ENCODE data around the gene SNRNP70. TPM values are rescaled to one million over a fixed set of nuclear protein-coding genes. Genes with fewer than 3 reads are reported as not detected.
"Not testable (repeated sequence)": the region's sequence is repeated elsewhere in the genome, so short reads cannot be mapped to it uniquely, and the experiment has no call there.

Gene SNRNP70, protein sequence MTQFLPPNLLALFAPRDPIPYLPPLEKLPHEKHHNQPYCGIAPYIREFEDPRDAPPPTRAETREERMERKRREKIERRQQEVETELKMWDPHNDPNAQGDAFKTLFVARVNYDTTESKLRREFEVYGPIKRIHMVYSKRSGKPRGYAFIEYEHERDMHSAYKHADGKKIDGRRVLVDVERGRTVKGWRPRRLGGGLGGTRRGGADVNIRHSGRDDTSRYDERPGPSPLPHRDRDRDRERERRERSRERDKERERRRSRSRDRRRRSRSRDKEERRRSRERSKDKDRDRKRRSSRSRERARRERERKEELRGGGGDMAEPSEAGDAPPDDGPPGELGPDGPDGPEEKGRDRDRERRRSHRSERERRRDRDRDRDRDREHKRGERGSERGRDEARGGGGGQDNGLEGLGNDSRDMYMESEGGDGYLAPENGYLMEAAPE
- total RNA-seq, result 114 and 142 TPM in 2 replicates
- 72.2 and 83.0 TPM in 2 replicates for polyA plus RNA-seq
- 120 and 181 TPM in 2 replicates for polyA plus RNA-seq (2012)
- 55.2 and 65.1 TPM in 2 replicates for polyA minus RNA-seq (ENCODE audit: low replicate concordance)

DNA sequence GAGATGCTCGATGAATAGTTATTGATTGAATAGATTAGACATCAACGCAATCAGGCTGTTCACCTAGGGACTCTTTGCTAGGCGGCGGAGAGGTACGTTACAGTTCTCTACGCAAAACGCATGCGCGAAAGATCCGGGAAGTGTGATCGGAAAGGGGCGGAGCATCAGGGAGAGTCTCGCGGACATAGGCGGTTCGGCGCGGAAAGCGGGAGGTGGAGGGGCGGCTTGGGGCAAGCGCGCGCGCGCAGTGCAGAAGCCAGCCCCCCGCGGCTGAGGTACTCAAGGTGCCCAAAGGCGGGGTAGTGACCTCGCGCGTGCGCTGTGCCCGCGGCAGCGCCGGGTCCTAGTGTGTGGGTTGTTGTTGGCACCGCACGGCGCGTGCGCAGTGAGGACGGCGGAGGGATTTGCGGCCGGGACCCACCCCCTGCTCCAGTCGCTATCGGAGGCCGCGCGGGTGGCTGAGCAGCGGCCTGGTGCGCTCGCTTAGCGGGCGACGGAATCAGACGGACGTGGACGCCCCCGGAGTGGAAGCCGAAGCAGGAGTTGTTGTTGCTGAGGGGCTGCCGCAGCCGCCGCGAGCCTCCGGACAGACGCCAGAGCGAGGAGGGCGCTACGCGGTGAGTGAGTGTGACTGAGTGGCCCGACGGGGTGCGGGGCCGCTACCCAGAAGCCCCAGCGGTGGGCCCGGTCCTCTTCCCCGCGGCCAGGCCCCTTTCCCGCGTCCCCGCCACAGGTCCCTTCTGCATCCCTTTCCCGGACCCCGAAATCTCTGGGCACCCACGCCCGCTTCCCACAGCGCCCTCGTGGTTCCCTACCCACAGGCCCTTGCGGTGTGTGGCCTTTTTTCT, at the start of gene SNRNP70:
Gene SNRNP70 (plus strand): TSS at position 432 of the 848 bp plus-strand sequence. CDS start 964 bp downstream, outside the sequence.
- Histone ChIP-seq H3K27ac (ENCODE audit: insufficient read depth, low read length) (peak within 1 kb of the TSS; percentile 86), H3K27me3 (ENCODE audit: control insufficient read depth, insufficient read depth, low read length) (no peaks in the 10 kb centered on the region), H3K4me3 (replicated peaks in 1 of 4; ENCODE audit: control extremely low read depth in 1 of 4, insufficient read depth in 1 of 4, low read depth in 3 of 4, low read length in 4 of 4) (peak within 1 kb of the TSS; percentile 78 to 87 (median 84)), H3K4me2 (ENCODE audit: extremely low read depth, insufficient read depth, low read length) (peak within 1 kb of the TSS; percentile 99), H3K4me1 (ENCODE audit: control insufficient read depth, extremely low read depth, insufficient read depth, low read length) (peaks cover 7% of the 10 kb centered on the region), H2AFZ (ENCODE audit: low read length) (peak within 1 kb of the TSS; percentile 97), H3K9me3 (ENCODE audit: control insufficient read depth, insufficient read depth, low read depth, low read length) (no peaks in the 10 kb centered on the region), H3K79me2 (ENCODE audit: control insufficient read depth, insufficient read depth, low read length) (peaks cover 44% of the 10 kb centered on the region), H4K20me1 (ENCODE audit: control insufficient read depth, extremely low read depth, insufficient read depth, low read length) (peaks cover 4% of the 10 kb centered on the region), H3K36me3 (ENCODE audit: control insufficient read depth, insufficient read depth, low read length) (peaks cover 4% of the 10 kb centered on the region), H3K9ac (ENCODE audit: insufficient read depth, low read length) (peak within 1 kb of the TSS; percentile 87)
- TF ChIP-seq EZH2 (IDR thresholded peaks at IDR 0.05; ENCODE audit: low read length, missing control alignments), result no peak
- TF ChIP-seq, protein P1, sequence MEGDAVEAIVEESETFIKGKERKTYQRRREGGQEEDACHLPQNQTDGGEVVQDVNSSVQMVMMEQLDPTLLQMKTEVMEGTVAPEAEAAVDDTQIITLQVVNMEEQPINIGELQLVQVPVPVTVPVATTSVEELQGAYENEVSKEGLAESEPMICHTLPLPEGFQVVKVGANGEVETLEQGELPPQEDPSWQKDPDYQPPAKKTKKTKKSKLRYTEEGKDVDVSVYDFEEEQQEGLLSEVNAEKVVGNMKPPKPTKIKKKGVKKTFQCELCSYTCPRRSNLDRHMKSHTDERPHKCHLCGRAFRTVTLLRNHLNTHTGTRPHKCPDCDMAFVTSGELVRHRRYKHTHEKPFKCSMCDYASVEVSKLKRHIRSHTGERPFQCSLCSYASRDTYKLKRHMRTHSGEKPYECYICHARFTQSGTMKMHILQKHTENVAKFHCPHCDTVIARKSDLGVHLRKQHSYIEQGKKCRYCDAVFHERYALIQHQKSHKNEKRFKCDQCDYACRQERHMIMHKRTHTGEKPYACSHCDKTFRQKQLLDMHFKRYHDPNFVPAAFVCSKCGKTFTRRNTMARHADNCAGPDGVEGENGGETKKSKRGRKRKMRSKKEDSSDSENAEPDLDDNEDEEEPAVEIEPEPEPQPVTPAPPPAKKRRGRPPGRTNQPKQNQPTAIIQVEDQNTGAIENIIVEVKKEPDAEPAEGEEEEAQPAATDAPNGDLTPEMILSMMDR (conservative IDR thresholded peaks at IDR 0.05 in 1 of 2, IDR thresholded peaks at IDR 0.05 in 1 of 2; ENCODE audit: low read depth in 1 of 2, low read length in 2 of 2), result no peak
- peak; percentile 99 for DNase-seq (ENCODE audit: low read depth in 2 of 2)

DNA sequence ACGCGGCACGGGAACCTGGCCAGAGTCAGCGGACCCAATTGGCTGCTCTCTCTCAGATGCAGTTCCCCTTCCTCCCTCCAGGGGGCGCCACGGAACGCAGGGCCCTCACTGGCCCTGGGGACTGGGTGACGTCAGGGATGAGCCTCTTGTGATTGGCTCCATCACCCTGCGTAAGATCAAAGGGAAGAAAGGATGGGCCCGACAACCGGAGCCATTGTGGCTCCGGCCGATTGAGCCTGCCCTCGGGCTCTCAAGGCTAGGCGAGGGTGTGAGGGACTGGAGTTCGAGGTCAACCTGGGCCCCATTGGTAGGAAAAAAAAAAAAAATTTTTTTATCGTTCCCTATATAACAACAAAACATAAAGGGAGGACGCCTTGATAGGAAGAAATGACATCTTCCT, 48.4 kb upstream of the SNRNP70 start, which contains the start of gene CGB1:
Gene CGB1 (minus strand): TSS at position 81 of the 400 bp plus-strand sequence. CDS start 184 bp downstream, outside the sequence.
- H3K4me2 ChIP-seq (ENCODE audit: extremely low read depth, insufficient read depth, low read length); H3K27me3 ChIP-seq (ENCODE audit: control insufficient read depth, insufficient read depth, low read length); DNase-seq (ENCODE audit: low read depth in 2 of 2); H3K36me3 ChIP-seq (ENCODE audit: control insufficient read depth, insufficient read depth, low read length); H3K9ac ChIP-seq (ENCODE audit: insufficient read depth, low read length); H3K4me3 ChIP-seq (replicated peaks in 1 of 4; ENCODE audit: control extremely low read depth in 1 of 4, insufficient read depth in 1 of 4, low read depth in 3 of 4, low read length in 4 of 4); H2AFZ ChIP-seq (ENCODE audit: low read length); H3K27ac ChIP-seq (ENCODE audit: insufficient read depth, low read length); H3K9me3 ChIP-seq (ENCODE audit: control insufficient read depth, insufficient read depth, low read depth, low read length); H4K20me1 ChIP-seq (ENCODE audit: control insufficient read depth, extremely low read depth, insufficient read depth, low read length); H3K79me2 ChIP-seq (ENCODE audit: control insufficient read depth, insufficient read depth, low read length); H3K4me1 ChIP-seq (ENCODE audit: control insufficient read depth, extremely low read depth, insufficient read depth, low read length): not testable (repeated sequence)
- TF ChIP-seq, protein P1 (conservative IDR thresholded peaks at IDR 0.05 in 1 of 2, IDR thresholded peaks at IDR 0.05 in 1 of 2; ENCODE audit: low read depth in 1 of 2, low read length in 2 of 2), result peak; percentile 15 to 39

GRCh38 chr19:49038111-49038510, 47.1 kb upstream of the SNRNP70 start:
- not testable (repeated sequence) for H3K27ac ChIP-seq (ENCODE audit: insufficient read depth, low read length)

DNA sequence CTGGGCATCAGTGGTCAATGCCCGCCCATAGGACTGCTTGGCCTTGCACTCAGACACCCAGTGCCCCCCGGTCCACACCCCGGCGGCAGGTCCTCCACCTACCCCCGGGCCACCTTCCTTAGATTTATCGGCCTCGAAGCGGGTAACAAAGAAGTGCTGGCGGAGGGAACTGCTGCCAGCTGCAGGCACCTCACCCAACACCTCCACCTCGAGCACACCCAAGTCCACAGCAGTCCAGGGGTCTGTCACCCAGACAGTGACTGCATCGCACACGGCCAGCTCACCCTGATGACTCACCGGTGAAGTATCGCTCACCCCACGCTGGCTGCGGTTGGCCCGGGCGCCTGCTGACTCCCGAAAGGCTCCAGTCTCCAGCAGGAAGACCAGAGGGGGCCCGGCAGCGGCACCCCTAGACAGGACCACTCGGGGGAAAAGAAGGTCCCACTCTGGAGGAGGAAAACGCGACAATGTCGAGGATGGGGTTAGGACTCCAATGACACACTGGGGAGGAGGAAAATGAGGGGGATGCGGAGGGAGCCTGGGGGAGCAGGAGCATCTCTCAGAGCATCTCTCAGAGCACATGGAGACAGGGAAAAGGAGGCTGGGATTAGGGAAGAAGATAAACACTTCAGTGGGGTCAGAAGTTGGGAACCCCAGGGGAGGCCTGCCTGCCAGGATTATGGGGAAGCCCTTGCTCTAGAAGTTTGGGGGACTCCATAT, 46.5 kb upstream of the SNRNP70 start:
- H3K4me3 ChIP-seq (replicated peaks in 1 of 4; ENCODE audit: control extremely low read depth in 1 of 4, insufficient read depth in 1 of 4, low read depth in 3 of 4, low read length in 4 of 4); H3K79me2 ChIP-seq (ENCODE audit: control insufficient read depth, insufficient read depth, low read length); H3K4me1 ChIP-seq (ENCODE audit: control insufficient read depth, extremely low read depth, insufficient read depth, low read length); H3K36me3 ChIP-seq (ENCODE audit: control insufficient read depth, insufficient read depth, low read length); H3K27me3 ChIP-seq (ENCODE audit: control insufficient read depth, insufficient read depth, low read length); H3K9ac ChIP-seq (ENCODE audit: insufficient read depth, low read length); H4K20me1 ChIP-seq (ENCODE audit: control insufficient read depth, extremely low read depth, insufficient read depth, low read length); H3K27ac ChIP-seq (ENCODE audit: insufficient read depth, low read length); H3K4me2 ChIP-seq (ENCODE audit: extremely low read depth, insufficient read depth, low read length); H3K9me3 ChIP-seq (ENCODE audit: control insufficient read depth, insufficient read depth, low read depth, low read length); H2AFZ ChIP-seq (ENCODE audit: low read length): not testable (repeated sequence)
- DNase-seq (ENCODE audit: low read depth in 2 of 2), result peak in 1 of 2 donors; percentile 87

More at GRCh38 chr19:49038111-49038510, 47.1 kb upstream of the SNRNP70 start:
- not testable (repeated sequence) for H3K27me3 ChIP-seq (ENCODE audit: control insufficient read depth, insufficient read depth, low read length); H2AFZ ChIP-seq (ENCODE audit: low read length); DNase-seq (ENCODE audit: low read depth in 2 of 2); H4K20me1 ChIP-seq (ENCODE audit: control insufficient read depth, extremely low read depth, insufficient read depth, low read length); H3K4me1 ChIP-seq (ENCODE audit: control insufficient read depth, extremely low read depth, insufficient read depth, low read length); H3K9ac ChIP-seq (ENCODE audit: insufficient read depth, low read length); H3K79me2 ChIP-seq (ENCODE audit: control insufficient read depth, insufficient read depth, low read length); H3K4me2 ChIP-seq (ENCODE audit: extremely low read depth, insufficient read depth, low read length); H3K36me3 ChIP-seq (ENCODE audit: control insufficient read depth, insufficient read depth, low read length); H3K4me3 ChIP-seq (replicated peaks in 1 of 4; ENCODE audit: control extremely low read depth in 1 of 4, insufficient read depth in 1 of 4, low read depth in 3 of 4, low read length in 4 of 4); H3K9me3 ChIP-seq (ENCODE audit: control insufficient read depth, insufficient read depth, low read depth, low read length)
